Neural progenitor cell (in vitro differentiated cells): ENCODE data around the gene GOLT1A. TPM values are rescaled to one million over a fixed set of nuclear protein-coding genes. Genes with fewer than 3 reads are reported as not detected.

Experiments
- DNase-seq: peaks from one replicate; pipeline ENCODE4 v3.0.0-alpha.2; 2016; ENCODE audit warnings: low spot score
- H2AFZ ChIP-seq: fragments of 200-600 bp; sonication (generic); replicated peaks from 2 replicates; pipeline ENCODE4 v1.6.1; 2016; ENCODE audit warnings: antibody characterized with exemption
- H3F3A ChIP-seq: fragments of 200-600 bp; sonication (generic); 2 replicates; pipeline ENCODE4 v1.6.1; 2016; ENCODE audit warnings: antibody characterized with exemption, low read depth
- H3K27ac ChIP-seq: fragments of 200-600 bp; sonication (generic); 2 replicates; pipeline ENCODE4 v1.5.1; 2016; ENCODE audit warnings: mild to moderate bottlenecking
- H3K27me3 ChIP-seq: fragments of 200-600 bp; sonication (generic); 2 replicates; pipeline ENCODE4 v1.6.1; 2016; ENCODE audit warnings: mild to moderate bottlenecking, moderate library complexity
- H3K36me3 ChIP-seq: fragments of 200-600 bp; sonication (generic); 2 replicates; pipeline ENCODE4 v1.5.1; 2016
- H3K4me1 ChIP-seq: fragments of 200-600 bp; sonication (generic); 2 replicates; pipeline ENCODE4 v1.6.1; 2016; ENCODE audit warnings: mixed run types
- H3K4me2 ChIP-seq: fragments of 200-600 bp; sonication (generic); 2 replicates; pipeline ENCODE4 v1.6.1; 2016
- H3K4me3 ChIP-seq: fragments of 200-600 bp; sonication (generic); 2 replicates; pipeline ENCODE4 v1.5.1; 2016
- H3K79me2 ChIP-seq: fragments of 200-600 bp; sonication (generic); 2 replicates; pipeline ENCODE4 v1.6.1; 2016; ENCODE audit warnings: low read depth
- H3K9ac ChIP-seq: fragments of 200-600 bp; sonication (generic); 2 replicates; pipeline ENCODE4 v1.6.1; 2016
- H3K9me3 ChIP-seq: fragments of 200-600 bp; sonication (generic); 2 replicates; pipeline ENCODE4 v1.5.1; 2016; ENCODE audit warnings: low read depth
- H4K20me1 ChIP-seq: fragments of 200-600 bp; sonication (generic); 2 replicates; pipeline ENCODE4 v1.6.1; 2016; ENCODE audit warnings: low read depth
- H3K27ac Mint-ChIP-seq: 3 replicates; pipeline ENCODE4 v1.8.0; 2021; ENCODE audit warnings: mixed read lengths
- H3K27me3 Mint-ChIP-seq: 2 replicates; pipeline ENCODE4 v1.8.0; 2022; ENCODE audit warnings: low read depth, mild to moderate bottlenecking, inconsistent platforms, moderate library complexity, mixed read lengths; ENCODE audit not compliant: insufficient read depth
- H3K36me3 Mint-ChIP-seq: 3 replicates; pipeline ENCODE4 v1.8.0; 2021; ENCODE audit warnings: mixed read lengths
- H3K4me1 Mint-ChIP-seq: 3 replicates; pipeline ENCODE4 v1.8.0; 2021; ENCODE audit warnings: mixed read lengths
- H3K4me3 Mint-ChIP-seq: 3 replicates; pipeline ENCODE4 v1.8.0; 2021; ENCODE audit warnings: mild to moderate bottlenecking, moderate library complexity, mixed read lengths
- H3K9me3 Mint-ChIP-seq: 3 replicates; pipeline ENCODE4 v1.8.0; 2020; ENCODE audit warnings: mixed read lengths
- EZH2 ChIP-seq: fragments of 200-600 bp; sonication (generic); IDR thresholded peaks from 2 replicates; pipeline ENCODE4 v1.6.1; 2017; ENCODE audit warnings: antibody characterized with exemption, mild to moderate bottlenecking, moderate library complexity
- EZH2phosphoT487 ChIP-seq: fragments of 200-600 bp; sonication (generic); IDR thresholded peaks from 2 replicates; pipeline ENCODE4 v1.6.1; 2017; ENCODE audit warnings: antibody characterized with exemption
- total RNA-seq: library from RNA; depleted of rRNA; stranded (reverse); fragments of >200 nt; gene quantifications from 2 replicates; pipeline ENCODE4 v1.2.3, GENCODE V29; 2015; ENCODE audit warnings: low replicate concordance
- TF ChIP-seq, protein P1 (sequence below): fragments of 200-600 bp; sonication (generic); IDR thresholded peaks from 2 replicates; pipeline ENCODE4 v1.5.1; 2017; ENCODE audit warnings: antibody characterized with exemption, mild to moderate bottlenecking

Gene GOLT1A
- total RNA-seq, 1 donor from 2014 or later = not detected

- H3K4me3 Mint-ChIP-seq = no peak overlapping the region
- no peak for DNase-seq
- no peaks in the 10 kb centered on the region for H3K9me3 Mint-ChIP-seq
- H3K4me1 Mint-ChIP-seq = peaks cover 4% of the 10 kb centered on the region
- Histone ChIP-seq H3K27ac (no peak overlapping the region), H3F3A (no peaks in the 10 kb centered on the region), H3K4me1 (no peaks in the 10 kb centered on the region), H4K20me1 (no peaks in the 10 kb centered on the region), H3K79me2 (no peaks in the 10 kb centered on the region), H3K4me2 (no peak overlapping the region), H2AFZ (no peak overlapping the region), H3K9ac (no peak overlapping the region), H3K9me3 (no peaks in the 10 kb centered on the region), H3K4me3 (no peak overlapping the region), H3K36me3 (no peaks in the 10 kb centered on the region), H3K27me3 (peaks cover 14% of the 10 kb centered on the region)
- no peak overlapping the region for H3K27ac Mint-ChIP-seq
- TF ChIP-seq EZH2 (no peak), EZH2phosphoT487 (no peak)
- TF ChIP-seq, protein P1, sequence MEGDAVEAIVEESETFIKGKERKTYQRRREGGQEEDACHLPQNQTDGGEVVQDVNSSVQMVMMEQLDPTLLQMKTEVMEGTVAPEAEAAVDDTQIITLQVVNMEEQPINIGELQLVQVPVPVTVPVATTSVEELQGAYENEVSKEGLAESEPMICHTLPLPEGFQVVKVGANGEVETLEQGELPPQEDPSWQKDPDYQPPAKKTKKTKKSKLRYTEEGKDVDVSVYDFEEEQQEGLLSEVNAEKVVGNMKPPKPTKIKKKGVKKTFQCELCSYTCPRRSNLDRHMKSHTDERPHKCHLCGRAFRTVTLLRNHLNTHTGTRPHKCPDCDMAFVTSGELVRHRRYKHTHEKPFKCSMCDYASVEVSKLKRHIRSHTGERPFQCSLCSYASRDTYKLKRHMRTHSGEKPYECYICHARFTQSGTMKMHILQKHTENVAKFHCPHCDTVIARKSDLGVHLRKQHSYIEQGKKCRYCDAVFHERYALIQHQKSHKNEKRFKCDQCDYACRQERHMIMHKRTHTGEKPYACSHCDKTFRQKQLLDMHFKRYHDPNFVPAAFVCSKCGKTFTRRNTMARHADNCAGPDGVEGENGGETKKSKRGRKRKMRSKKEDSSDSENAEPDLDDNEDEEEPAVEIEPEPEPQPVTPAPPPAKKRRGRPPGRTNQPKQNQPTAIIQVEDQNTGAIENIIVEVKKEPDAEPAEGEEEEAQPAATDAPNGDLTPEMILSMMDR = no peak
- no peaks in the 10 kb centered on the region for H3K36me3 Mint-ChIP-seq
- peaks cover 15% of the 10 kb centered on the region for H3K27me3 Mint-ChIP-seq
Measured at GRCh38 chr1:204157962-204158361, 55.8 kb downstream of the GOLT1A start.

GRCh38 chr1:204155881-204156280, 57.9 kb downstream of the GOLT1A start:
- Mint-ChIP-seq H3K36me3 (no peaks in the 10 kb centered on the region), H3K4me3 (peak overlapping the region; percentile 66), H3K4me1 (peaks cover 11% of the 10 kb centered on the region), H3K9me3 (no peaks in the 10 kb centered on the region), H3K27ac (no peak overlapping the region), H3K27me3 (peaks cover 18% of the 10 kb centered on the region)
- Histone ChIP-seq H4K20me1 (no peaks in the 10 kb centered on the region), H3K4me1 (peaks cover 3% of the 10 kb centered on the region), H3K4me3 (no peak overlapping the region), H3K27me3 (peaks cover 34% of the 10 kb centered on the region), H3K79me2 (no peaks in the 10 kb centered on the region), H2AFZ (no peak overlapping the region), H3K4me2 (no peak overlapping the region), H3K36me3 (no peaks in the 10 kb centered on the region), H3K9me3 (no peaks in the 10 kb centered on the region), H3K9ac (no peak overlapping the region), H3F3A (peaks cover 8% of the 10 kb centered on the region), H3K27ac (no peak overlapping the region)
- TF ChIP-seq, protein P1 = no peak
- TF ChIP-seq EZH2phosphoT487 (no peak), EZH2 (no peak)
- DNase-seq = no peak

DNA sequence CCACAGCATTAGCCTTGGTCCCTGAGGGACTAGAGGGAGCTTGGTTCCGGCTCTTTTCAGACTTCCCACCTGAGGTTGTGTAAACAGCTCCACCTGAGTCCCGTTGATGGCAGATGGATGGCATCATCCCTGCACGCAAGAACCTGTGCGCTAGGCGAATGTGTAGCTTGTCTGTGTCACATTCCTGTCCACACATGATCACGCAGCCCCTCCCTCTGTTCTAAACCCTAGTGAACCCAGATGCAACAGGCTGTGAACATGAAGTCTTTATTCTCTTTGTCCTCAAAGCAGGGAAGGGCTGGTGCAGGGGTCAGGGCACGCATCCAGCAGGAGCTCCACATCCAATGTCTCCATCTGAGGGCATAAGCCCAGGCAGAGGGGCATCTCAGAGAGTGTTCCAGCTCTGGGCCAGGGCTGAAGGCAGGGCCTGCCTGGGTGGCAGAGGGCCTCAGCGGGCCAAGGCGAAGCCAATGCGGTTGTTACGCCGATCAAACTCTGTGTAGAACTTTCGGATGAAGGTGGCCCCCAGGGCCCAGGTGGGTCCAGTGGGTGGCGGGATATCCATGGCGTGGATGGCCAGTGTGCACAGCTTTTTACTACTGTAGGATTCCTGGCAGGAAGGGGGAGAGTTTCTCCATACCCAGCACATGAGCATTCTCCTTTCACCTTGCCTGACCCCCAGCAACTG, 59.1 kb downstream of the GOLT1A start:
- TF ChIP-seq EZH2 = no peak
- TF ChIP-seq, protein P1 = no peak
- TF ChIP-seq EZH2phosphoT487 = no peak
- Histone ChIP-seq H2AFZ (no peak overlapping the region), H3K4me2 (no peak overlapping the region), H3K36me3 (no peaks in the 10 kb centered on the region), H3K27me3 (peaks cover 45% of the 10 kb centered on the region), H3K27ac (no peak overlapping the region), H3K9ac (no peak overlapping the region), H3K4me3 (no peak overlapping the region), H3K9me3 (no peaks in the 10 kb centered on the region), H3K4me1 (peaks cover 5% of the 10 kb centered on the region), H4K20me1 (peaks cover 6% of the 10 kb centered on the region), H3F3A (peaks cover 11% of the 10 kb centered on the region), H3K79me2 (no peaks in the 10 kb centered on the region)
- Mint-ChIP-seq H3K27me3 (peaks cover 20% of the 10 kb centered on the region), H3K27ac (no peak overlapping the region), H3K9me3 (no peaks in the 10 kb centered on the region), H3K4me1 (peaks cover 19% of the 10 kb centered on the region), H3K36me3 (no peaks in the 10 kb centered on the region), H3K4me3 (peak overlapping the region; percentile 15)
- DNase-seq = no peak
